Smooth muscle cell (in vitro differentiated cells): ENCODE results near the gene SREBF1. TPM values are rescaled to one million over a fixed set of nuclear protein-coding genes. Genes with fewer than 3 reads are reported as not detected.

Source experiments
- DNase-seq: peaks from one replicate; lab custom pipeline; 2025; ENCODE audit not compliant: unreplicated experiment; lab: John Stamatoyannopoulos, UW
- H2AFZ ChIP-seq: fragments of 200-600 bp; sonication (generic); 2 replicates; pipeline ENCODE4 v1.6.0; 2016; ENCODE audit warnings: antibody characterized with exemption, low read depth, mild to moderate bottlenecking
- H3F3A ChIP-seq: fragments of 200-600 bp; sonication (generic); 2 replicates; pipeline ENCODE4 v1.6.0; 2017; ENCODE audit warnings: antibody characterized with exemption, low read depth
- H3K27ac ChIP-seq: fragments of 200-600 bp; sonication (generic); 2 replicates; pipeline ENCODE4 v1.5.1; 2016; ENCODE audit warnings: low read depth, mild to moderate bottlenecking
- H3K27me3 ChIP-seq: fragments of 200-600 bp; sonication (generic); 2 replicates; pipeline ENCODE4 v1.6.1; 2016; ENCODE audit warnings: low read depth, mild to moderate bottlenecking
- H3K36me3 ChIP-seq: fragments of 200-600 bp; sonication (generic); 2 replicates; pipeline ENCODE4 v1.5.1; 2016; ENCODE audit warnings: low read depth
- H3K4me1 ChIP-seq: fragments of 200-600 bp; sonication (generic); 2 replicates; pipeline ENCODE4 v1.5.1; 2016; ENCODE audit warnings: low read depth
- H3K4me2 ChIP-seq: fragments of 200-600 bp; sonication (generic); 2 replicates; pipeline ENCODE4 v1.6.0; 2016; ENCODE audit warnings: mild to moderate bottlenecking
- H3K4me3 ChIP-seq: fragments of 200-600 bp; sonication (generic); 2 replicates; pipeline ENCODE4 v1.5.1; 2016; ENCODE audit warnings: mild to moderate bottlenecking
- H3K79me2 ChIP-seq: fragments of 200-600 bp; sonication (generic); 2 replicates; pipeline ENCODE4 v1.6.0; 2016; ENCODE audit warnings: low read depth, mild to moderate bottlenecking
- H3K9ac ChIP-seq: fragments of 200-600 bp; sonication (generic); 2 replicates; pipeline ENCODE4 v1.6.0; 2016; ENCODE audit warnings: low read depth
- H3K9me3 ChIP-seq: fragments of 200-600 bp; sonication (generic); replicated peaks from 2 replicates; pipeline ENCODE4 v1.5.1; 2016; ENCODE audit warnings: low read depth
- H4K20me1 ChIP-seq: fragments of 200-600 bp; sonication (generic); 2 replicates; pipeline ENCODE4 v1.6.0; 2016; ENCODE audit warnings: low read depth
- WGBS: methylation state at CpG from one replicate; pipeline ENCODE4 v1.1.7; 2016; ENCODE audit warnings: low lambda C conversion rate; 5-methylcytosine and 5-hydroxymethylcytosine counted together
- polyA plus RNA-seq: library from polyadenylated mRNA; unstranded; fragments of >200 nt; fragmentation: Nextera tagmentation; extraction: Ambion mirVana; gene quantifications from 2 replicates; pipeline ENCODE4 v1.2.1, GENCODE V29; 2016
- total RNA-seq: library from RNA; depleted of rRNA; stranded (reverse); fragments of >200 nt; gene quantifications from 2 replicates; pipeline ENCODE4 v1.2.3, GENCODE V29; 2014
- TF ChIP-seq, protein P1 (sequence below): fragments of 200-600 bp; sonication (generic); IDR thresholded peaks from 2 replicates; pipeline ENCODE4 v1.5.1; 2017; ENCODE audit warnings: borderline replicate concordance, mild to moderate bottlenecking, antibody characterized with exemption; ENCODE audit not compliant: insufficient read depth, poor library complexity, severe bottlenecking

Gene SREBF1
- total and polyA plus RNA-seq, 2 experiments from 2014 or later = 23.5 to 45.4 TPM

DNA sequence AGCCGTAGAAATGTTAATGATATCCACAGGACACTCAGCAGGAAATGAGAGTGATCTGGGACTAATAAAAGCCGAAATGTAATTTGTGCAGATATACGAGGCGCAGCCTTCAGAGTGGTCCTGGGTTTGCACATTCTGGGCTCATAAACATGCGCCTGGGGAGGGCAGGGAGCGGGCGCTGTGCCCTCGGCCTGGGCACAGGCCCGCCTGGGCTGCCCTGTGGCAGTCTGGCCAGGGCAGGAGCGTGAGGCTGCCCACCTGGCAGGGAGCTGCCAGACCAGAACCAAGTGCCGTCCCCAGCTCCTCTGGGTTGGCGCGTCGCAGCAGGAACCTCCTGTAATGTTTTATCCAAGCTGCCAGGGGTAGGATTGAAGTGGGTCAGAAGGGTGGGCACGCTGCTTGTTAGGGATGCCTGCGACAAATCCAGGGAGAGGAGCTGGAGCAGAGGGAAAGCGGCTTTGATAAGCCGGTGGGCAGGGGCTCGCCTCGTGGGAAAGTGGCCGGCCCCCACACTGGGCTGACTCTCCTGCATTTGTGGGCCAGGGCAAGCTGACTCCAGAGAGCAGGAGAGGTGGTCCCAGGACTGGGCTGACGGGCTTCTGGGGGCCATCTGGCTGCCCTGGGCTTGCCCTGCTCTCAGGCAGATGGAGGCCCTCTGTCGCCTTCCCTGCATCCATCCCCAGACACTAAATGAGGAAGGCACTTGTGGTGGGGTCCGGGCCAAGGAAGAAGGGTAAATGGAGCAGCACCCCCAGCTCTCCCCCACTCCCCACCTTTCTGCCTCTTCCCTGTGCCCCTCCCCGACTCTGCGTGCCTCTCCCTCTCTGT is 45.9 kb downstream of the SREBF1 start:
- no peak for DNase-seq
- Histone ChIP-seq H3K79me2 (peaks cover 53% of the 10 kb centered on the region), H3K4me2 (no peak overlapping the region), H3K36me3 (no peaks in the 10 kb centered on the region), H3K9me3 (no peaks in the 10 kb centered on the region), H3K4me3 (no peak overlapping the region), H3F3A (no peaks in the 10 kb centered on the region), H3K4me1 (peaks cover 35% of the 10 kb centered on the region), H4K20me1 (peaks cover 100% of the 10 kb centered on the region), H3K9ac (no peak overlapping the region), H2AFZ (no peak overlapping the region), H3K27me3 (no peaks in the 10 kb centered on the region), H3K27ac (no peak overlapping the region)
- TF ChIP-seq, protein P1, sequence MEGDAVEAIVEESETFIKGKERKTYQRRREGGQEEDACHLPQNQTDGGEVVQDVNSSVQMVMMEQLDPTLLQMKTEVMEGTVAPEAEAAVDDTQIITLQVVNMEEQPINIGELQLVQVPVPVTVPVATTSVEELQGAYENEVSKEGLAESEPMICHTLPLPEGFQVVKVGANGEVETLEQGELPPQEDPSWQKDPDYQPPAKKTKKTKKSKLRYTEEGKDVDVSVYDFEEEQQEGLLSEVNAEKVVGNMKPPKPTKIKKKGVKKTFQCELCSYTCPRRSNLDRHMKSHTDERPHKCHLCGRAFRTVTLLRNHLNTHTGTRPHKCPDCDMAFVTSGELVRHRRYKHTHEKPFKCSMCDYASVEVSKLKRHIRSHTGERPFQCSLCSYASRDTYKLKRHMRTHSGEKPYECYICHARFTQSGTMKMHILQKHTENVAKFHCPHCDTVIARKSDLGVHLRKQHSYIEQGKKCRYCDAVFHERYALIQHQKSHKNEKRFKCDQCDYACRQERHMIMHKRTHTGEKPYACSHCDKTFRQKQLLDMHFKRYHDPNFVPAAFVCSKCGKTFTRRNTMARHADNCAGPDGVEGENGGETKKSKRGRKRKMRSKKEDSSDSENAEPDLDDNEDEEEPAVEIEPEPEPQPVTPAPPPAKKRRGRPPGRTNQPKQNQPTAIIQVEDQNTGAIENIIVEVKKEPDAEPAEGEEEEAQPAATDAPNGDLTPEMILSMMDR = no peak
- WGBS = 88% methylated on average over 22 of the region's 26 CpGs

DNA sequence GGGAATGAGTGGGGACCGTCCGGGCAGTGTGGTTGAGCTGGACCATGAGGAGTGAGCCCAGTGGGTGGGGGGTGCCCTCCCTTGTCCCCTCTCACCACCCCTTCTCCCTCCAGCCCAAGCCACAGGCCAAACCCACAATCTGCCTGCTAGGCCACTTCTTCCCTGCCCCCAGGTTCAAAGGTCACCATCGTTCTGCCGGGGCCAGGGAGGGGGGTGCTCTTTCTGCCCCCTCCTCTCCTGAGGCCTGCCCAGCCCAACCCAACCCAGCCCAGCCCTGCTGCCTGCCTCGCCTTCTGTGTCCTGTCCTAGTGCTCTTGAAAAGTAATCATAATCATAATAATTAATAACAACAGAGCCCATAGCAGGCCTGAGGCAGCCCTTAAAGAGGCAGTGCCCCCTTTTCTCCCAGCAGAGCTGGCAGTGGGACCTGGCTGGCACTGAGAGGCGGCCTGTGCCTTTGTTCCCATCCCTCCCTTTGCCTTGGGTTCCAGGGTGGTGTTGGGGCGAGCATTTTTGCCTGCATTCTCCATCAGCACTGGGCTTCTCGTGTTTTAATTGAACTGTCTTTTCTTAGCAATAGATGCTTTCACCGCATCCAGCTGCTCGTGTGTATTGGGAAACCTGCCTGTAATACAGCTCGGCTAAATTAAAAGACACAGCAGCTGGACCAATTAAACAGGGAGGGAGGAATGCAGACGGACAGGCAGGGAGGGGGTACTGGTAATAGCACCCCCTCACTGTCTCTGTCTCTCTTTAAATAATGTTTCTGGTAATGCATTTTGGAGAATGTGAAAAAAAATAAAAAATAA is 46.8 kb downstream of the SREBF1 start:
- no peak overlapping the region for H2AFZ ChIP-seq
- no peak overlapping the region for H3K9ac ChIP-seq
- H3K36me3 ChIP-seq = no peaks in the 10 kb centered on the region
- H3K4me1 ChIP-seq = peaks cover 41% of the 10 kb centered on the region
- TF ChIP-seq, protein P1 = no peak
- H3K4me2 ChIP-seq = no peak overlapping the region
- peaks cover 61% of the 10 kb centered on the region for H3K79me2 ChIP-seq
- no peak for DNase-seq
- no peaks in the 10 kb centered on the region for H3K9me3 ChIP-seq
- H3K27me3 ChIP-seq = no peaks in the 10 kb centered on the region
- H3F3A ChIP-seq = no peaks in the 10 kb centered on the region
- H3K4me3 ChIP-seq = no peak overlapping the region
- peaks cover 100% of the 10 kb centered on the region for H4K20me1 ChIP-seq
- no peak overlapping the region for H3K27ac ChIP-seq
- WGBS = 80% methylated on average over 12 of the region's 12 CpGs

- Histone ChIP-seq H4K20me1 (peaks cover 100% of the 10 kb centered on the region), H2AFZ (no peak overlapping the region), H3K4me1 (peaks cover 46% of the 10 kb centered on the region), H3K36me3 (no peaks in the 10 kb centered on the region), H3K4me2 (no peak overlapping the region), H3K9me3 (no peaks in the 10 kb centered on the region), H3K79me2 (peaks cover 67% of the 10 kb centered on the region), H3K27me3 (no peaks in the 10 kb centered on the region), H3K27ac (no peak overlapping the region), H3K9ac (no peak overlapping the region), H3F3A (no peaks in the 10 kb centered on the region), H3K4me3 (no peak overlapping the region)
- DNase-seq = no peak
- WGBS = 93% methylated on average over 6 of the region's 6 CpGs
- TF ChIP-seq, protein P1 = no peak
These were observed 47.4 kb downstream of the SREBF1 start for GRCh38 chr17:17789410-17789809.
